ENCODE measurements around the gene NBPF3. TPM values are rescaled to one million over a fixed set of nuclear protein-coding genes. Genes with fewer than 3 reads are reported as not detected.

The NBPF3 gene
- total and polyA plus RNA-seq, 2 donors from 2014 or later = 5.5 to 12.0 TPM

GRCh38 chr1:21489146-21489545 lies 49.2 kb downstream of the NBPF3 start:
- DNase-seq = no peak
- H3K9ac ChIP-seq (ENCODE audit: low read length in 3 of 3) = no peak overlapping the region
- H3K4me3 ChIP-seq (ENCODE audit: low read length in 3 of 3) = no peak overlapping the region
- no peak overlapping the region for H3K27ac ChIP-seq (ENCODE audit: low read depth in 2 of 2, low read length in 2 of 2)
- H3K27me3 ChIP-seq (ENCODE audit: control insufficient read depth, insufficient read depth, low read length) = no peaks in the 10 kb centered on the region
- H3K36me3 ChIP-seq (ENCODE audit: control insufficient read depth in 2 of 3, insufficient read depth in 3 of 3, low read length in 3 of 3) = no peaks in the 10 kb centered on the region
- no peak for FAIRE-seq
- no peaks in the 10 kb centered on the region for H3K9me3 ChIP-seq (ENCODE audit: control insufficient read depth in 2 of 3, insufficient read depth in 1 of 3, low read length in 3 of 3)
- no peaks in the 10 kb centered on the region for H3K4me1 ChIP-seq (ENCODE audit: control insufficient read depth in 2 of 3, insufficient read depth in 2 of 3, low read depth in 1 of 3, low read length in 3 of 3)
- TF ChIP-seq CTCF (IDR thresholded peaks at IDR 0.05; ENCODE audit: borderline replicate concordance, extremely low read depth, insufficient read depth) = no peak
- intact Hi-C loops (cut with DNase I) = no loop called here

- no peak for FAIRE-seq
- intact Hi-C loops (cut with DNase I) = no loop called here
- Histone ChIP-seq H3K9me3 (ENCODE audit: control insufficient read depth in 2 of 3, insufficient read depth in 1 of 3, low read length in 3 of 3) (no peaks in the 10 kb centered on the region), H3K36me3 (ENCODE audit: control insufficient read depth in 2 of 3, insufficient read depth in 3 of 3, low read length in 3 of 3) (no peaks in the 10 kb centered on the region), H3K4me1 (ENCODE audit: control insufficient read depth in 2 of 3, insufficient read depth in 2 of 3, low read depth in 1 of 3, low read length in 3 of 3) (no peaks in the 10 kb centered on the region), H3K27me3 (ENCODE audit: control insufficient read depth, insufficient read depth, low read length) (no peaks in the 10 kb centered on the region), H3K27ac (ENCODE audit: low read depth in 2 of 2, low read length in 2 of 2) (no peak overlapping the region), H3K4me3 (ENCODE audit: low read length in 3 of 3) (no peak overlapping the region), H3K9ac (ENCODE audit: low read length in 3 of 3) (no peak overlapping the region)
- TF ChIP-seq CTCF (IDR thresholded peaks at IDR 0.05; ENCODE audit: borderline replicate concordance, extremely low read depth, insufficient read depth) = peak; percentile 16
- DNase-seq = peak in 1 of 5 donors; percentile 28
Measured at GRCh38 chr1:21490774-21491487, 51.0 kb downstream of the NBPF3 start.

GRCh38 chr1:21491488-21492355 lies 51.8 kb downstream of the NBPF3 start:
- Histone ChIP-seq H3K9me3 (ENCODE audit: control insufficient read depth in 2 of 3, insufficient read depth in 1 of 3, low read length in 3 of 3) (no peaks in the 10 kb centered on the region), H3K36me3 (ENCODE audit: control insufficient read depth in 2 of 3, insufficient read depth in 3 of 3, low read length in 3 of 3) (no peaks in the 10 kb centered on the region), H3K4me3 (ENCODE audit: low read length in 3 of 3) (no peak overlapping the region), H3K27ac (ENCODE audit: low read depth in 2 of 2, low read length in 2 of 2) (no peak overlapping the region), H3K4me1 (ENCODE audit: control insufficient read depth in 2 of 3, insufficient read depth in 2 of 3, low read depth in 1 of 3, low read length in 3 of 3) (no peaks in the 10 kb centered on the region), H3K27me3 (ENCODE audit: control insufficient read depth, insufficient read depth, low read length) (no peaks in the 10 kb centered on the region), H3K9ac (ENCODE audit: low read length in 3 of 3) (no peak overlapping the region)
- FAIRE-seq = no peak
- intact Hi-C loops (cut with DNase I) = no loop called here
- peak in 3 of 5 donors; percentile 20 to 84 (median 48) for DNase-seq
- TF ChIP-seq CTCF (IDR thresholded peaks at IDR 0.05; ENCODE audit: borderline replicate concordance, extremely low read depth, insufficient read depth) = no peak

Measured in kidney (tissue), 14 donors.